Erythroblast (primary cell): ENCODE results near the gene CALY.

ENCODE experiments used
- DNase-seq, 2 experiments: peaks; one replicate each; lab custom pipeline; 2025; lab: John Stamatoyannopoulos, UW
- GATA1 ChIP-seq: IDR thresholded peaks from 2 replicates; pipeline ENCODE4 v1.6.1; 2011; ENCODE audit warnings: low read depth, mild to moderate bottlenecking, control low read depth, low read length, moderate library complexity
- POLR2A ChIP-seq: IDR thresholded peaks from 2 replicates; pipeline ENCODE4 v1.6.1; 2011; ENCODE audit warnings: mild to moderate bottlenecking, low read length

CALY gene

DNA sequence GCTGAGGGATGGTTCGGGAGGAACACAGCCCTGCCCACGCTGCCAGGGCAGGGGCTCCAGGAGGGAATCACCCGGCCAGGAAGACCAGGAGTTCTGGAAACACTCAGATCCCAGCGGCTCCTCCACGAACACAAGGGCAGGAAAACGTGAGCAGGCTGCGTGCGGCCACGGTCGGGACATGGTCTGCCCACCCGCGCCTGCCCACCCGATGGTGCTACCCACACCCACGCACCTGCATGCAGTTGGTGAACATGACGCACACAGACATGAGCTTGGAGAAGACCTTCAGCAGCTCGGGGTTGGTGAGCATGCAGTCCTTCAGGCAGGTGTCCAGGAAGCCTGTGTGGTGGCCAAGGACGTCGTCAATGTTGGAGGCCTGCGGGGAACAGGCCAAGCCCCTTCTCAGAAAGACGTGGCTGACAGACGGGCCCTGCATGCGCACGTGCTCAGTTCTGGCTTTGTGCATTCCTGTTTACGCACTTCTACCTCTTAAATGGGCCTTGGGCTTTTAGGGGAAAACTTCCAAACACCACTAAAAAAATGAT lies 53.8 kb downstream of the CALY start:
- DNase-seq: no peak
- TF ChIP-seq POLR2A (no peak), GATA1 (no peak)

GRCh38 chr10:133281628-133282372 lies 54.9 kb downstream of the CALY start:
- no peak for TF ChIP-seq GATA1
- no peak for TF ChIP-seq POLR2A

GRCh38 chr10:133281084-133281483 lies 55.6 kb downstream of the CALY start:
- TF ChIP-seq GATA1: no peak
- no peak for TF ChIP-seq POLR2A
- no peak for DNase-seq

More at GRCh38 chr10:133281628-133282372, 54.9 kb downstream of the CALY start:
- no peak for DNase-seq

DNA sequence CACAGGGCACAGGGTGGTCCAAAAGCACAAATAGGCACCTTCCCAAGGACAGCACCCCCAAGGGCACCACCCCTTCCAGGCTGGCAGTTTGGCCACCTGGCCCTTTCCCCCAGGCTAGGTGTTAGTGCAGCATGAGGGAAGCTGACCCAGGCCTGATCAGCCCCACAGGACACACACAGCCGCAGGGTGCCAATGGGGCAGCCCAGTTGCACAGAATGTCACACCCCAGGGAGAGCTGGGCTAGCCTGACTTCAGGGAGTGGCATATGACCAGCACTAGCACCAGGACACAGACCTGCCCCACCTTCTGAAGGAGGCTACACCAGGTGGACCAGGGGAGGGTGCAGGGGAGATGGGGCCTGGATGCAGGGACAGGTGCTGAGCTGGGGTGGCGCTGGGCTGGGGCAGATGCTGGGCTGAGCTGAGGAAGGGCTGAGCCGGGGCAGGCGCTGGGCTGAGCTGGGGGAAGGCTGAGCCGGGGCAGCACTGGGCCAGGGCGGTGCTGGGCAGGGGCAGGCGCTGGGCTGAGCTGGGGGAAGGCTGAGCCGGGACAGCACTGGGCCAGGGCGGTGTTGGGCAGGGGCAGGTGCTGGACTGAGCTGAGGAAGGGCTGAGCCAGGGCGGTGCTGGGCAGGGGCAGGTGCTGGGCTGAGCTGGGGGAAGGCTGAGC lies 56.2 kb downstream of the CALY start:
- no peak for TF ChIP-seq POLR2A
- TF ChIP-seq GATA1: no peak
- no peak for DNase-seq

- peak; percentile 36 to 48 for DNase-seq
- TF ChIP-seq GATA1: no peak
- no peak for TF ChIP-seq POLR2A
Observed at GRCh38 chr10:133279326-133280226, 57.1 kb downstream of the CALY start.

GRCh38 chr10:133278577-133279265 lies 58.0 kb downstream of the CALY start:
- TF ChIP-seq GATA1 (no peak), POLR2A (peak; percentile 66)
- DNase-seq: peak; percentile 90 to 93

DNA sequence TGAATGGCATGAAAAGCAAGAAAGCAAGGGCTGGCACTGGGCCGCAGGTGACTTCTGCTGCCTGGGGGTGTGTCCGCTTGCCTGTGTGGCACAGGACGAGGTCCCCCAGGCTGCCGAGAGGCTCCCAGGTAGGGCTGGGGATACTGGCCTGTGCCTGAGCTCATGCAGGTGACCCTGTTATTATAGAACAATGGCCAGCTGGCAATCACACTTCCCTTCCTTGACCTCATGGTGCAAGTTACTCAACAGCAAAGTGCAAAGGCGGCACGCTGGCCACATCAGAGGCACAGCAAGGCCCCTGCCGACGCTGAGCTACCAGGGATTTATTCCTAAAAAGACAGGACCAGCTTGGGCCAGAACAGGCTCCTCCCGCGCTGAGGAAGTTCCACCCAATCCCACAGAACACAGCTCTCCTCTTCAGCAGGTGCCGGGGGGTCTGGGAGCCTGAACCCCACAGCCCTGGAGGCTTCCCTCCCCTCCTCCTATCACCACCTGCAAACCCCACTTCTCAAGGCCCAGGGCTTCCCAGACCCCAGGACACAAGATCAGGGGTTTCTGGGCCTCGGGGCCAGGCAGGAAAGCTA lies 58.6 kb downstream of the CALY start:
- TF ChIP-seq GATA1 (no peak), POLR2A (no peak)
- DNase-seq: no peak

GRCh38 chr10:133277277-133277992 lies 59.3 kb downstream of the CALY start:
- TF ChIP-seq POLR2A (no peak), GATA1 (no peak)
- no peak for DNase-seq

- peak; percentile 56 to 65 for DNase-seq
- TF ChIP-seq GATA1: no peak
- TF ChIP-seq POLR2A: no peak
Observed at GRCh38 chr10:133276435-133277201, 60.1 kb downstream of the CALY start, which contains the start of gene ADAM8. Gene ADAM8, minus strand, starts transcription at chr10:133276868. Its CDS starts 51 bp downstream, at chr10:133276817.

- no peak for TF ChIP-seq POLR2A
- TF ChIP-seq GATA1: no peak
- peak in 1 of 2 experiments; percentile 46 for DNase-seq
Observed at GRCh38 chr10:133276100-133276434, 60.6 kb downstream of the CALY start.

DNA sequence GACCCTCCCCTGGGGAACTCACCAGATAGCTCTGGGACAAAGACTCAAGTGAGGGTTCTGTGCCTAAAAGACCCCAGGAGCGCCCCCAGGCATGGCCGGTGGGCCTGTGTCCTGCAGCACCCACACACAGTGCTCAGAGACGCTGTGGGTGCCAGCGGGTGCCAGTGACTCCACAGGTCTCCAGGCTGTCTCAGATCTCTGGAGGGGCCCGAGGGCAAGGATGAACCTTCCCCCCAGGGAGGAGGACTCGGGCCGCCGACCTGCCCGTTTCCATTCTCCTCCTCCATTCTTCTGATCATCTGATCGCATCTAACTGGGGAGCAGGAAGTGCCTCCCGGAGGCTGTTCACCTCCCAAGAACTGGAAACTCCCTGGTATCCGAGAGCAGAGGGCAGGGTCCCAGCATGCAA lies 61.0 kb downstream of the CALY start:
- TF ChIP-seq GATA1 (no peak), POLR2A (no peak)
- peak; percentile 57 to 59 for DNase-seq
